OCI-LY7 (cell line): ENCODE measurements around the gene RNF123. TPM values are rescaled to one million over a fixed set of nuclear protein-coding genes. Genes with fewer than 3 reads are reported as not detected.

Experiments
- BruUV-seq: library from RNA; stranded (reverse); fragments of 400-500 nt; replicated peaks from 2 replicates; lab custom pipeline; 2021; lab: Mats Ljungman, UMichigan
- CTCF ChIA-PET: fragments of 300-600 bp; sonication (Branson Sonifier 250); formaldehyde crosslinking; loops from one replicate; lab custom pipeline; 2022; ENCODE audit warnings: antibody characterized with exemption; ENCODE audit not compliant: unreplicated experiment; lab: Charles Lee
- POLR2A ChIA-PET: fragments of 300-600 bp; sonication (Branson Sonifier 250); formaldehyde crosslinking; loops from one replicate; lab custom pipeline; 2022; ENCODE audit warnings: antibody characterized with exemption; lab: Charles Lee
- DNase-seq: peaks from one replicate; pipeline ENCODE4 v3.0.0-alpha.2; 2015; ENCODE audit warnings: low spot score
- H2AFZ ChIP-seq: fragments of 200-600 bp; sonication (generic), shearing (Covaris generic); 2 replicates; pipeline ENCODE4 v1.6.1; 2014; ENCODE audit warnings: mild to moderate bottlenecking, antibody characterized with exemption, low read length, moderate library complexity
- H3K27ac ChIP-seq: fragments of 200-600 bp; sonication (generic); 2 replicates; pipeline ENCODE4 v1.5.1; 2014; ENCODE audit warnings: mixed run types, low read depth, mild to moderate bottlenecking, moderate library complexity, low read length, inconsistent platforms; ENCODE audit not compliant: poor library complexity, severe bottlenecking
- H3K36me3 ChIP-seq: fragments of 200-600 bp; sonication (generic); 2 replicates; pipeline ENCODE4 v1.6.1; 2014; ENCODE audit warnings: mild to moderate bottlenecking, antibody characterized with exemption, low read length, moderate library complexity, mixed read lengths; ENCODE audit not compliant: insufficient read depth
- H3K4me1 ChIP-seq: fragments of 200-600 bp; sonication (generic); 2 replicates; pipeline ENCODE4 v1.5.1; 2014; ENCODE audit warnings: mild to moderate bottlenecking, low read length; ENCODE audit not compliant: insufficient read depth, poor library complexity, severe bottlenecking
- H3K4me2 ChIP-seq: fragments of 200-600 bp; sonication (generic); 2 replicates; pipeline ENCODE4 v1.6.1; 2014; ENCODE audit warnings: mild to moderate bottlenecking, low read length
- H3K4me3 ChIP-seq: fragments of 200-600 bp; sonication (generic); 2 replicates; pipeline ENCODE4 v1.5.1; 2014; ENCODE audit warnings: mild to moderate bottlenecking, low read depth, low read length; ENCODE audit not compliant: poor library complexity, severe bottlenecking
- H3K79me2 ChIP-seq: fragments of 200-600 bp; sonication (generic); 2 replicates; pipeline ENCODE4 v1.6.1; 2016; ENCODE audit warnings: low read depth, mild to moderate bottlenecking, low read length, moderate library complexity, mixed read lengths; ENCODE audit not compliant: insufficient read depth
- H3K9me2 ChIP-seq: fragments of 200-600 bp; sonication (generic); 2 replicates; pipeline ENCODE4 v1.6.1; 2016; ENCODE audit warnings: mild to moderate bottlenecking, low read length, mixed read lengths; ENCODE audit not compliant: insufficient read depth
- H3K9me3 ChIP-seq: fragments of 200-600 bp; sonication (generic); 2 replicates; pipeline ENCODE4 v1.6.1; 2014; ENCODE audit warnings: mild to moderate bottlenecking, mixed run types, low read length, mixed read lengths
- H4K20me1 ChIP-seq: fragments of 200-600 bp; sonication (generic); 2 replicates; pipeline ENCODE4 v1.6.1; 2014; ENCODE audit warnings: mild to moderate bottlenecking, antibody characterized with exemption, low read length, moderate library complexity, mixed read lengths; ENCODE audit not compliant: insufficient read depth
- EZH2phosphoT487 ChIP-seq: fragments of 200-600 bp; sonication (generic); IDR thresholded peaks from 2 replicates; pipeline ENCODE4 v1.6.1; 2018; ENCODE audit warnings: low read depth, borderline replicate concordance, mild to moderate bottlenecking, mixed run types, antibody characterized with exemption, low read length, moderate library complexity, mixed read lengths
- intact Hi-C: fragments of 100-400 bp; cut with micrococcal nuclease; formaldehyde crosslinking; loops from one replicate; pipeline ENCODE4 v1.10.0; 2022; ENCODE audit not compliant: unreplicated experiment
- total RNA-seq, 2 experiments: library from RNA; depleted of rRNA in 1 of 2; stranded (reverse); fragments of >200 nt in 1 of 2; shearing (Covaris generic) in 1 of 2; gene quantifications; 2 replicates each; pipeline ENCODE4 v1.2.3, GENCODE V29; 2014 to 2022
- TF ChIP-seq, protein P1 (sequence below): fragments of 200-600 bp; sonication (generic); conservative IDR thresholded peaks from 2 replicates; pipeline ENCODE4 v1.5.1; 2014; ENCODE audit warnings: mild to moderate bottlenecking, antibody characterized with exemption, low read length, moderate library complexity, mixed read lengths

RNF123 gene
- total RNA-seq, 2 experiments from 2014 or later: 20.8 to 48.4 TPM

DNA sequence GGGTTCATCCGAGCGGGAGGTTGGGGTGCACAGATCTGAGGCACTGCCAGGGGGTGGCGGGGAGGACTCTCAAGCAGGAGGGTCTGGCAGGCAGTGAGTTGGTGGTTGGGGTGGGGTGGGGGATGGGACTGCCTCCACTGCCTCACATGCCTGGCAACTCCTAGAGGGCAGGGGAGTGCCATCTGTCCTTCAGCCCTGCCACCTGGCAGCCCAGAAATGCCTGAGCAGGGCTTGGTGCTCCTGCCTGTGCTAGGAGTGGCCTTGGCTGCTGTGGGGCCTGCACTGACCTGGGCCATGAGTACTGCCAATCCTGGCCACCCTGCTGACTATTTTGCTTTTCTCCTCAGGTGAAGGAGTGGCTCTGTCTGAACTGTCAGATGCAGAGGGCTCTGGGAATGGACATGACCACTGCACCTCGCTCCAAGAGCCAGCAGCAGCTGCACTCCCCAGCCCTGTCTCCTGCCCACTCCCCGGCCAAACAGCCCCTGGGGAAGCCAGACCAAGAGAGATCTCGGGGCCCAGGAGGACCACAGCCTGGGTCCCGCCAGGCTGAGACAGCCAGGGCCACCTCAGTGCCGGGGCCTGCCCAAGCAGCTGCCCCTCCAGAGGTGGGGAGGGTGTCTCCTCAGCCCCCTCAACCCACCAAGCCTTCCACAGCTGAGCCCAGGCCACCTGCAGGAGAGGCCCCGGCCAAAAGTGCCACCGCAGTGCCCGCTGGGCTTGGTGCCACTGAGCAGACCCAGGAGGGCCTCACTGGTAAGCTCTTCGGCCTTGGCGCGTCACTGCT, 47.2 kb upstream of the RNF123 start:
- no TSS peak for BruUV-seq
- POLR2A ChIA-PET: interaction anchor here (0.6 kb wide), 2 partner anchors 158 to 1513 kb away, joined by 3 to 5 read pairs; no protein-coding TSS in a partner anchor
- no peaks in the 10 kb centered on the region for H3K4me1 ChIP-seq
- H3K27ac ChIP-seq: no peak overlapping the region
- intact Hi-C loops: no loop called here
- H3K9me3 ChIP-seq: no peaks in the 10 kb centered on the region
- H3K4me3 ChIP-seq: no peak overlapping the region
- no peak overlapping the region for H3K4me2 ChIP-seq
- no peak for DNase-seq
- no peaks in the 10 kb centered on the region for H4K20me1 ChIP-seq
- CTCF ChIA-PET: no interaction called here
- no peak overlapping the region for H2AFZ ChIP-seq
- H3K36me3 ChIP-seq: no peaks in the 10 kb centered on the region
- TF ChIP-seq EZH2phosphoT487: no peak
- TF ChIP-seq, protein P1, sequence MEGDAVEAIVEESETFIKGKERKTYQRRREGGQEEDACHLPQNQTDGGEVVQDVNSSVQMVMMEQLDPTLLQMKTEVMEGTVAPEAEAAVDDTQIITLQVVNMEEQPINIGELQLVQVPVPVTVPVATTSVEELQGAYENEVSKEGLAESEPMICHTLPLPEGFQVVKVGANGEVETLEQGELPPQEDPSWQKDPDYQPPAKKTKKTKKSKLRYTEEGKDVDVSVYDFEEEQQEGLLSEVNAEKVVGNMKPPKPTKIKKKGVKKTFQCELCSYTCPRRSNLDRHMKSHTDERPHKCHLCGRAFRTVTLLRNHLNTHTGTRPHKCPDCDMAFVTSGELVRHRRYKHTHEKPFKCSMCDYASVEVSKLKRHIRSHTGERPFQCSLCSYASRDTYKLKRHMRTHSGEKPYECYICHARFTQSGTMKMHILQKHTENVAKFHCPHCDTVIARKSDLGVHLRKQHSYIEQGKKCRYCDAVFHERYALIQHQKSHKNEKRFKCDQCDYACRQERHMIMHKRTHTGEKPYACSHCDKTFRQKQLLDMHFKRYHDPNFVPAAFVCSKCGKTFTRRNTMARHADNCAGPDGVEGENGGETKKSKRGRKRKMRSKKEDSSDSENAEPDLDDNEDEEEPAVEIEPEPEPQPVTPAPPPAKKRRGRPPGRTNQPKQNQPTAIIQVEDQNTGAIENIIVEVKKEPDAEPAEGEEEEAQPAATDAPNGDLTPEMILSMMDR: no peak
- no peaks in the 10 kb centered on the region for H3K79me2 ChIP-seq
- H3K9me2 ChIP-seq: no peaks in the 10 kb centered on the region

DNA sequence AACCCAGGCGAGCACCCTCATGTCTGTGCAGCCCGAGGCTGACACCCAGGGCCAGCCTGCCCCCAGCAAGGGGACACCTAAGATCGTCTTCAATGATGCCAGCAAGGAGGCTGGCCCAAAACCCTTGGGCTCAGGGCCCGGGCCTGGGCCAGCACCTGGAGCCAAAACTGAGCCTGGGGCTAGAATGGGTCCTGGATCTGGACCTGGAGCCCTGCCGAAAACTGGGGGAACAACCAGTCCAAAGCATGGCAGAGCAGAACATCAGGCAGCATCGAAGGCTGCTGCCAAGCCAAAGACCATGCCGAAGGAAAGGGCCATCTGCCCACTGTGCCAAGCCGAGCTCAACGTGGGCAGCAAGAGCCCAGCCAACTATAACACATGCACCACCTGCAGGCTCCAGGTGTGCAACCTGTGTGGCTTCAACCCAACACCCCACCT, 46.6 kb upstream of the RNF123 start:
- no peak for DNase-seq
- no peak overlapping the region for H3K4me2 ChIP-seq
- intact Hi-C loops: no loop called here
- POLR2A ChIA-PET: interaction anchor here (0.6 kb wide), 1 partner anchor 1514 kb away, joined by 3 read pairs; no protein-coding TSS in a partner anchor
- no peaks in the 10 kb centered on the region for H3K79me2 ChIP-seq
- no peaks in the 10 kb centered on the region for H3K36me3 ChIP-seq
- no peaks in the 10 kb centered on the region for H3K4me1 ChIP-seq
- TF ChIP-seq, protein P1: no peak
- TF ChIP-seq EZH2phosphoT487: no peak
- no peaks in the 10 kb centered on the region for H3K9me3 ChIP-seq
- CTCF ChIA-PET: no interaction called here
- no peak overlapping the region for H3K4me3 ChIP-seq
- no TSS peak for BruUV-seq
- H3K9me2 ChIP-seq: no peaks in the 10 kb centered on the region
- no peaks in the 10 kb centered on the region for H4K20me1 ChIP-seq
- H3K27ac ChIP-seq: no peak overlapping the region
- no peak overlapping the region for H2AFZ ChIP-seq

DNA sequence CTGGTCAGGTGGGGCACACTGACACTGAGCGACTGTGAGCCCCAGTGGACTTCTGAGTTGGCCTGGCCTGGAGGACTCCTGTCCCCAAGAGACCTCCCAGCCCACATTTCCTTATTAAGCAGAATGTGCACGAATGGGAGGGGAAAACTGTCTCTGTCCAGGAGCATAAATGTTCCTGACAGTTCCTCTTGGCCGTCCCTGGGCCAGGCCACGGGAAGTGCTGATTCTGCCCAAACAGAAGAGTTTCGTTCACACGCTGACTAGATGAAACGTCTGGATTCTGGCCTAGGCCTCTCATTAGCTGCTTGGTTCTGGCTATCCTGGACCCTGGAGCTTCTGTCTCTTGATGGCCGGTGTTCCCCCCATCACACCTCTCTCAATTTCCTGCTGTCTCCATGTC, 44.7 kb upstream of the RNF123 start:
- no peak overlapping the region for H2AFZ ChIP-seq
- H3K9me2 ChIP-seq: no peaks in the 10 kb centered on the region
- CTCF ChIA-PET: no interaction called here
- intact Hi-C loops: no loop called here
- no peaks in the 10 kb centered on the region for H3K36me3 ChIP-seq
- TF ChIP-seq, protein P1: no peak
- no peak for TF ChIP-seq EZH2phosphoT487
- BruUV-seq: no TSS peak
- H3K27ac ChIP-seq: no peak overlapping the region
- no peak overlapping the region for H3K4me3 ChIP-seq
- no peaks in the 10 kb centered on the region for H3K79me2 ChIP-seq
- DNase-seq: no peak
- POLR2A ChIA-PET: no interaction called here
- H4K20me1 ChIP-seq: no peaks in the 10 kb centered on the region
- H3K4me2 ChIP-seq: no peak overlapping the region
- no peaks in the 10 kb centered on the region for H3K4me1 ChIP-seq
- H3K9me3 ChIP-seq: no peaks in the 10 kb centered on the region
